H54 (cell line): Measurements from ENCODE around the gene PKP3.
"Not testable (repeated sequence)": the region's sequence is repeated elsewhere in the genome, so short reads cannot be mapped to it uniquely, and the experiment has no call there.

Experiments used
- DNase-seq: peaks from one replicate; pipeline ENCODE4 v3.0.0; 2011; ENCODE audit warnings: low spot score, mixed read lengths; ENCODE audit not compliant: insufficient read length
- FAIRE-seq: peaks from 3 replicates; lab custom pipeline; 2011; peaks lifted over from hg19 to GRCh38; lab: Jason Lieb, UNC
- POLR2A ChIP-seq: IDR thresholded peaks from 2 replicates; pipeline ENCODE4 v1.6.1; 2011; ENCODE audit warnings: low read depth, mild to moderate bottlenecking, low read length

The PKP3 gene

GRCh38 chr11:377883-378500 lies 16.0 kb upstream of the PKP3 start:
- DNase-seq (no peak), FAIRE-seq (no peak)
- TF ChIP-seq POLR2A, result no peak

DNA sequence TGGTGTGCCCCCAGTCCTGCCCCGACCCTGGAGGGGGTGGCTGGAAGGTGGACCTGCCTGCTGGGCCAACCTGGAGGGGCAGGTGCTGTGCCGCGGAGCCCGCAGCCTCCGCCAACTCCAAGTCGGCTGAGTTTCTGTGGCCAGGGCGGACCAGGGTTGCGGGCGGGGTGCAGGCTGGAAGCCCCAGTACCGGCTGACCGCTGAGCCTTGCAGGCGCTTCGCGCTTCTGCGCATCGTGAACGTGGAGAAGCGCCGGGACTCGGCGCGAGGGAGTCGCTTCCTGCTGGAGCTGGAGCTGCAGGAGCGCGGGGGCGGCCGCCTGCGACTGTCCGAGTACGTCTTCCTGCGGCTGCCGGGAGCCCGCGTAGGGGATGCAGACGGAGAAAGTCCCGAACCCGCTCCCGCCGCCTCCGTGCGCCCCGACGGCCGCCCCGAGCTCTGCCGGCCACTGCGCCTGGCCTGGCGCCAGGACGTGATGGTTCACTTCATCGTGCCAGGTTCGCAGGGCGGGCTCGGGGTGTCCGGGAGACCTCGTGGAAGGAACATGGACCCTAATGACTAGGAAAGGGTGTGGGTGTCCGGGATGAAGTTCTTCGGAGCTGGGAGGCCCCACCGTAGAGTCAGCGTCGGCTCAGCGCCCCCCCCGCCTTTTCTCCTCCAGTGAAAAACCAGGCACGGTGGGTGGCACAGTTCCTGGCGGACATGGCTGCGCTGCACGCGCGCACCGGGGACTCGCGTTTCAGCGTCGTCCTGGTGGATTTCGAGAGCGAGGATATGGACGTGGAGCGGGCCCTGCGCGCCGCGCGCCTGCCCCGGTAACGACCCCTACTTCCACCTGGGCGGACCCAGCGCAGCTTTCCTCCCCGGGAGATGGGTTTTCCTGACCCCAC lies 14.6 kb upstream of the PKP3 start:
- DNase-seq, result no peak
- FAIRE-seq, result no peak
- no peak for TF ChIP-seq POLR2A

DNA sequence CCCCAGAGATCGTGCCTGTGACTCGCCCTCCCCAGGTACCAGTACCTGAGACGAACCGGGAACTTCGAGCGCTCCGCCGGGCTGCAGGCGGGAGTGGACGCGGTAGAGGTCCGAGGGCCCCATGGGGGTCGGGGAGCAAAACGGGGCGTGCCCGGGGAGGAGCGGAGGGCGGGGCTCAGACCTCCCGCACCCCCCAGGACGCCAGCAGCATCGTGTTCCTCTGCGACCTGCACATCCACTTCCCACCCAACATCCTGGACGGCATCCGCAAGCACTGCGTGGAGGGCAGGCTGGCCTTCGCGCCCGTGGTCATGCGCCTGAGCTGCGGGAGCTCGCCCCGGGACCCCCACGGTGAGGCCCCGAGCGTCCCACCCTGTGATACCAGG lies 13.9 kb upstream of the PKP3 start:
- DNase-seq, result no peak
- FAIRE-seq, result no peak
- no peak for TF ChIP-seq POLR2A

GRCh38 chr11:380491-380890 lies 13.5 kb upstream of the PKP3 start:
- TF ChIP-seq POLR2A, result no peak
- FAIRE-seq, result no peak
- DNase-seq, result no peak

- DNase-seq, result no peak
- FAIRE-seq, result no peak
These were observed 13.0 kb upstream of the PKP3 start for GRCh38 chr11:380996-381395.

GRCh38 chr11:381501-382072 lies 12.4 kb upstream of the PKP3 start:
- no peak for TF ChIP-seq POLR2A
- DNase-seq, result no peak
- FAIRE-seq, result no peak

More at GRCh38 chr11:380996-381395, 13.0 kb upstream of the PKP3 start:
- TF ChIP-seq POLR2A, result no peak

DNA sequence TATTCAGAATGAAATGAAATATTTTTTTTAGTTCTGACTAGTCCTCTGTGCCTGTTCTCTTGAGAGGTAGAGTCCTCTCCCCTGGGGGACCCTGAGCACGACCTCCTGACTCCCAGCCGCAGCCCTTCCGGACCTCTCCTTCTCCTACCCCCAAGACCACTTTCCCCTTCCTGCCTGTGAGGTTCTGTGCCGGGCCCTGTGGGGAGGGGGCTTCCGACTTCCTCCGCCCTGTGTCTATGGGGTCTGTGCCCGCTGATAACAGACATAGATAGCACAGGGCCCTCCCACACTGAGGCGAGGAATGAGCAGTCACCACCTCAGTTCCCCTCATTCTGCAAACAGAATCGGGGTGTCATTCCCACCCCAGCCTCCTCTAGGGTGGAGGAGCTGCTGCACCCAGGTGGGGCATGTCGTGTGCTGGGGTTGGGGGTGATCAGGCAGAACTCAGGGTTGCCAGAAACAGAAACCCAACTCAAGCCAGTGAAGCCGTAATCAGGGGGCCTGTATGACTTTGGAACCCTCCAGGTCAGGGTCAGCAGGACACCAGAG lies 11.9 kb upstream of the PKP3 start:
- DNase-seq (no peak), FAIRE-seq (no peak)
- no peak for TF ChIP-seq POLR2A

GRCh38 chr11:383431-383830 lies 10.6 kb upstream of the PKP3 start:
- DNase-seq, result no peak
- no peak for TF ChIP-seq POLR2A
- FAIRE-seq, result no peak

- TF ChIP-seq POLR2A, result no peak
- FAIRE-seq, result no peak
- no peak for DNase-seq
These were observed 9.5 kb upstream of the PKP3 start for GRCh38 chr11:384511-384910.

DNA sequence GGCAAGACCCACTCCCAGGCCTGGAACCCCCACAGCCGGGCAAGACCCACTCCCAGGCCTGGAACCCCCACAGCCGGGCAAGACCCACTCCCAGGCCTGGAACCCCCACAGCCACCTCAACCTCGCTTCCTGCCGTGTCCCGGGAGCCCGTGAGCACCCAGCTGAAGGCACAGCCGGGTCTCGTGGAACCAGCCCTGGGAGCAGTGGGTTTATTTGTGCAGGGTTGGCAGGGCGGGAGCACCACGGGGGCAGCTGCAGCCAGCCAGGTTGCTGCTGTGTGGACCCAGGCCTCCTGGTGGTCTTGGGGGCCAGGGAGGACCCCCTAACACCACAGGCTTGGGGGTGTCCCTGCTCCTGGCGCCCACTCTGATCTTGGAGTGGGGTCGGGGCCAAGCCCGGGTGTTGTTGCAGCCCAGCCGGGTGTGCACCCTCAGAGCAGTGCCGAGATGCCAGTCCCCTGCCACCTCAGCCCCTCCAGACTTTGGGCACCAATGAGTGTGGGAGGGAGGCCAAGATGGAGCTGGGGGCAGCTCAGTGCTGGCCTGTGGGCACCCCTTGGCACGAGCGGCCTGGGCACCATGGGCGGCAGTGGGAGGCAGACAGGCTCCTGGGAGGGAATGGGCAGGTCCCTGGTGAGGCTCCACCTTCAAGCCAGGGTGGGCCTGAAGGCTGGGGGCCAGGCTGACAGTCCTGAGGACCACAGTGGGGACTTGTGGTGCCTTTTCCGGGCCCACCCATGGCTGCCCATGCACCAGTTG lies 8.2 kb upstream of the PKP3 start:
- DNase-seq (no peak), FAIRE-seq (no peak)
- no peak for TF ChIP-seq POLR2A

DNA sequence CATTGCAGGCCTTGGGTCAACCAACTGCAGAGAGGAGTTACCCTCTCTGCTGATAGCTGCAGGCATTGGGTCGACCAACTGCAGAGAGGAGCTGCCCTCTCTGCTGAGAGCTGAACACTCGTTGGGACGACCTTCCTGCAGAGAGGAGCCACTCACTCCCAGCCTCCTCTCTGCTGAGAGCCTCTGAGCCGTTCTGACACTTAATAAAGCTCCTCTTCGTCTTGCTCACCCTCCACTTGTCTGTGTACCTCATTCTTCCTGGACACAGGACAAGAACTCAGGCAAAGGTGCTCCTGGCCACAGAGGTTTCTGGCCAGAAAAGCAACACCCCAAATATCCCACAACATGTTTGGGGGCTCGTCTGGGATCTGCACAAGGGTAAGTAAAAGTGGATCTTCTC lies 7.5 kb upstream of the PKP3 start:
- FAIRE-seq (no peak), DNase-seq (no peak)
- no peak for TF ChIP-seq POLR2A

DNA sequence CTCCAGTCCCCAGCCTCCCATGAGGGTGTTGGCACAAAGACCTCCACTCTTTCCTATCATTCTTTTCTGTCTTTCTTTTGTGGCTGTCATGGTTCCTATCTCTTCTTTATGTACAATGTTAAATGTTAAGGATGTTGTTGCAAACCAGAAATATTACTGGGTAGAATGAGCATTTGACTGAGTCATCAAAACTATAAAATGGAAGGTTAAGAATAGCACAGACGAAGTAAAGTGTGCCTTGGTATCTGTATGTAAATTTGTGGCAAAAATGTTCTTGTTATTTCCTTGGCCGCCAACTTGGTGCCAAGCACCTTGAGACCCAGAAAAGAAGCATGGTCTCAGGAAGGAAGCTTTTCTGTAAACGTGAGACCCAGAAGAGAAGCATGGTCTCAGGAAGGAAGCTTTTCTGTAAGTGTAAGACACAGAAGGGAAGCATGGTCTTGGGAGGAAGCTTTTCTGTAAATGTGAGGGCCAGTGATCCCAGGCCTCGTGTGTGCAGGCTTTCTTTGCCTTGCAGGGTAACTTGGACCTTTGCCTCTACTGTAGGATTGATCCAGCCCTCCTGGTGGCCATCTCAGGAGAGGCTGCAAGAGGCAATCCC lies 6.7 kb upstream of the PKP3 start:
- FAIRE-seq, result no peak
- DNase-seq, result no peak

GRCh38 chr11:389369-389768 lies 4.6 kb upstream of the PKP3 start:
- FAIRE-seq, DNase-seq: not testable (repeated sequence)

More for the DNA sequence above, 6.7 kb upstream of the PKP3 start:
- no peak for TF ChIP-seq POLR2A
